Stimulated activated CD4-positive, alpha-beta T cell treated with anti-CD3 and anti-CD28 coated beads, Interleukin-15, amount 100 ng/mL, for 1 hour (primary cell): ENCODE measurements around the gene SERPINE2.
"Not testable (repeated sequence)": the region's sequence is repeated elsewhere in the genome, so short reads cannot be mapped to it uniquely, and the experiment has no call there.

ENCODE experiments used
- DNase-seq, 2 donors: peaks; one replicate each; pipeline ENCODE4 v3.0.0-alpha.2; 2020; ENCODE audit warnings: low read depth in 1 of 2, low spot score in 1 of 2

Gene SERPINE2

DNA sequence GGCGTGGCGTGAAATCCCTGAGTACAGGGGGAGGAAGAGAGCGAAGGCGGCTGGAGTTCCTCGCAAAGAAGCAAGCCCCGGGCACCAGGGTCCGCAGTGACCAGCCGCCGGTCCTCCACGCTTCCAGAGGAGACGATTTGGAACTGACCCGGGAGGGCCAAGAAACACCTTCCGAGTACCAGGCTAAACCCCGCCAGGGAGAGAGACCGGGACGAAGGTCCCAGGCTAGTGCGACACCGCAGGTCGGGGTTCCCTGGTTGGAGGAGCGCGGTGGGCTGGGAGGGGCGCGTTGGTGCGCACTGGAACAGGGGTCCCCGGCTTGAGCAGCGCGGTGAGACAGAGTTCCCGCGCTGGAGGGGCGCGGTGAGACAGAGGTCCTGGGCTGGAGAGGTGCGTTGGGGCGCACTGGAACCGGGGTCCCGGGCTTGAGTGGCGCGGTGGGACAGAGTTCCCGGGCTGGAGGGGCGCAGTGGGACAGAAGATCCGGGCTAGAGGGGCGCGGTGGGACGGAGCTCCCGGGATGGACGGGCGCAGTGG, 94.9 kb downstream of the SERPINE2 start:
- DNase-seq: peak in 1 of 2 donors; percentile 10

- no peak for DNase-seq
Observed at GRCh38 chr2:223943561-223944008, 95.5 kb downstream of the SERPINE2 start.

- no peak for DNase-seq
Observed at GRCh38 chr2:223943135-223943534, 96.0 kb downstream of the SERPINE2 start.

- DNase-seq: peak in 1 of 2 donors; percentile 41
Observed at GRCh38 chr2:223941579-223942277, 97.4 kb downstream of the SERPINE2 start.

DNA sequence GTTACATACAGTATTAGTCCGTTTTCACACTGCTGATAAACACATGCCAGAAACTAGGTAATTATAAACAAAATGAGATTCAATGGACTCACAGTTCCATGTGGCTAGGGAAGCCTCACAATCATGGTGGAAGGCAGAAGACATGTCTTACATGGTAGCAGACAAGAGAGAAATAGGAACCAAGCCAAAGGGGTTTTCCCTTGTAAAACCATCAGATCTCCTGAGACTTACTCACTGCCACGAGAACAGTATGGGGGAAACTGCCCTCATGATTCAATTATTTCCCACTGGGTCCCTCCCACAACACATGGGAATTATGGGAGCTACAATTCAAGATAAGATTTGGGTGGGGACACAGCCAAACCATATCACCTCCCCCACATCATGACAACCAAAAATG, 99.6 kb downstream of the SERPINE2 start:
- DNase-seq: not testable (repeated sequence)

- no peak for DNase-seq
Observed at GRCh38 chr2:223937535-223937934, 101.6 kb downstream of the SERPINE2 start.

DNA sequence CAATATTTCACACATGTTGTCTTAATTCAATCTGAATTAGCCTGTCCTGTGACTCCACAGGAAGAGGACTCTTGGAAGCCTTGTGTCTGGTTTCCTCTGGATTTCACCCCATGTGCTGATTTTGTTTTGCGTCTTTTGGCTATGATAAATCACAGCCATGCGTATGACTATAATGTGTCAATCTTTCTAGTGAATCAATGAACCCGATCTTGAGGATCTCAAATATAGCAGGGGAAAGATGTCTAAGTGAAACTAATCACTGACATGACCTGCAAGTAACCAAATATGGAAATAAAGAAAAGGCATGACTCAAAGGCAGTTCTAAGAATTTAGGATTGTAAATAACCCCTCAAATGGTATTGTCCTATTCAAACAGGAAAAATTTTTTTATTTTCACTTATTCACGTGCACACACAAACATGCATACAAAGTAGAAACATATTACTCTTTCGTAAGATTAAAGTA, 102.2 kb downstream of the SERPINE2 start:
- no peak for DNase-seq

DNA sequence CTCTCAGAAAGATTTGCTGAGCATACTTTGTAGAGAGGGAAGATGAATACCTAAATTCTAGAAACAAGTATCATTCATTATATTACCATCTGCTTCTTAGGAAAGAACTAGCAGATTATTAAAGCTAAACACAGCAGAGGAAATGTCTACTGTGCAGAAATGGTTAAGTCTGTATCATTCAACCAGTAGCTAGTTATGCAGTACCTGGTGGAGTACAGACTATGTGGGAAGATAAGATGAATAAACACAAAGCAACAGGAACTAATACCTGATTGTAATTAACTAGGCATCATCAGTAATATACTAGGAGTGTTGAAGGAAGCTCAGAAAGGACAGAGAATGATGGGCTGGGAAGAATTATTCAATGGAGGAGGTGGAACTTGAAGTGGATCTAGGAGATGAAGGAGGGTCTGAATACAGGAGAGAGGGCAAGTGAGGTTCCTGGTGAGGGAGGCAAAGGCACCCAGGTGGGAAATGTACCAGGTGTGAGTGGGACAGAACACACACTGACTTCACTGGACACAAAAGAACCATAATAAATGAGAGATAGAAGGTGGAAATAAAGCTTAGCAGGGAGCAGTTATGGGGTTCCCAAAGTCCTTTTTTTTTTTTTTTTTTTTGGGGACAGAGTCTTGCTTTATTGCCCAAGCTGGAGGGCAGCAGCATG, 103.5 kb downstream of the SERPINE2 start:
- no peak for DNase-seq

- DNase-seq: no peak
Observed at GRCh38 chr2:223934870-223935269, 104.2 kb downstream of the SERPINE2 start.

DNA sequence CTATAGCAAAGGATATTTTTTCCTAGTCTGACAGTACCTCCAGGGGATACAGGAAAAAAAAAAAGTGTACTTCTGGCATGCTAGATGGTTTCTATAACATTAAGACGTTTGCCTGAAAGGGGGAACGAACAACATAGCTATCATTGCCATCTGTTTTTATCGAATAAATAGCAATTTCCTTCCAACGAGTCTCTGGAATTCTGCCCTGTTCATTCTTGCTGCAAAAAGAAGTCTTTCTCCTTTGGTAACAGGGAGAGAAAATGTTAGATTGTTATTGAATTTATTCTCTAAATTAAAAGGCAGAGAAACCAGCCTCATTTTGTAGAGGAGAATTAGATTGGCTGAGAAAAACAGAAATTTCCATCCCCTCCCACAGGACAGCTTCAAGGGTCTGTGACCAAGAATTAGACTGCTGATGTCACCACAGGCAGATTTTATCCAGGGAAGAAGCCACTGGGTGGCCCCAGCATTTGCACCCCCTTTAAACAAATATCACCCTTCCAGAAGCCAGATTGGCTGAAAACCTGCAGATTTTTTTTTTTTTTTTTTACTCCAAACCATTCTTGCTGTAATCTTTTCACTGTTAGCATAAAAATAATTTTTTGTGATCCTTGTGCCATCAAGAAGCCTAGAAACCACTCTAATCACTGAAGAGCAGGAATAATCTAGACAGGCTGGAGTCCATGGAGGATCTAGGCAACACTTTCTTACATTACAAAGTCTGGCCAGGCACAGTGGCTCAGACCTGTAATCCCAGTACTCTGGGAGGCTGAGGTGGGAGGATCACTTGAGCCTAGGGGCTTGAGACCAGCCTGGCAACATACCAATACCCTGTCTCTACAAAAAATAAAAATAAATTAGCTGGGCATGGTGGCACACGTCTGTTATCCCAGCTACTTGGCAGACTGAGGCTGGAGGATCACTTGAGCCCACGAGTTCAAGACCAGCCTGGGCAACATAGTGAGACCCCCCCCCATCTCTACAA, 106.0 kb downstream of the SERPINE2 start:
- DNase-seq: no peak

GRCh38 chr2:223930103-223930976, 108.7 kb downstream of the SERPINE2 start:
- no peak for DNase-seq

GRCh38 chr2:223929571-223930102, 109.4 kb downstream of the SERPINE2 start:
- DNase-seq: no peak

GRCh38 chr2:223928113-223929006, 110.7 kb downstream of the SERPINE2 start:
- no peak for DNase-seq

DNA sequence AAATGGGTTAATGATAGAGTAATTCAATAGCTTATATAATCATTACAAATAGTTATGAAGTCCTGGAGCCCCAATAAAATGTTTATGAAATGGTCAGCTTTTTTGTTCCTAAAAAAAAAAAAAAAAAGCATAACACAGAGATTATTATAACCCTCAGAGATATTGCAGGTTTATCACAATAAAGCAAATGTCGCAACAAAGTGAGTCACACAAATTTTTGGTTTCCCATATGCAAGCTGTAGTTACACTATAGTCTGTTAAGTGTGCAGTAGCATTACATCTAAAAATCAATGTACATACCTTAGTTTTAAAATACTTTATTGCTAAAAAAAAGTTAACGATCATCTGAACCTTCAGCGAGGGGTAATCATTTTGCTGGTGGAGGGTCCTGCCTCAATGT, 114.0 kb downstream of the SERPINE2 start:
- no peak for DNase-seq
